Activated effector memory CD4-positive, alpha-beta T cell treated with anti-CD3 and anti-CD28 coated beads, Interleukin-2, amount 50 U/mL, for 16 hours (primary cell): Measurements from ENCODE around the gene TMEM72.

Source experiments
- DNase-seq: peaks from one replicate; pipeline ENCODE4 v3.0.0-alpha.2; 2020

TMEM72 gene

DNA sequence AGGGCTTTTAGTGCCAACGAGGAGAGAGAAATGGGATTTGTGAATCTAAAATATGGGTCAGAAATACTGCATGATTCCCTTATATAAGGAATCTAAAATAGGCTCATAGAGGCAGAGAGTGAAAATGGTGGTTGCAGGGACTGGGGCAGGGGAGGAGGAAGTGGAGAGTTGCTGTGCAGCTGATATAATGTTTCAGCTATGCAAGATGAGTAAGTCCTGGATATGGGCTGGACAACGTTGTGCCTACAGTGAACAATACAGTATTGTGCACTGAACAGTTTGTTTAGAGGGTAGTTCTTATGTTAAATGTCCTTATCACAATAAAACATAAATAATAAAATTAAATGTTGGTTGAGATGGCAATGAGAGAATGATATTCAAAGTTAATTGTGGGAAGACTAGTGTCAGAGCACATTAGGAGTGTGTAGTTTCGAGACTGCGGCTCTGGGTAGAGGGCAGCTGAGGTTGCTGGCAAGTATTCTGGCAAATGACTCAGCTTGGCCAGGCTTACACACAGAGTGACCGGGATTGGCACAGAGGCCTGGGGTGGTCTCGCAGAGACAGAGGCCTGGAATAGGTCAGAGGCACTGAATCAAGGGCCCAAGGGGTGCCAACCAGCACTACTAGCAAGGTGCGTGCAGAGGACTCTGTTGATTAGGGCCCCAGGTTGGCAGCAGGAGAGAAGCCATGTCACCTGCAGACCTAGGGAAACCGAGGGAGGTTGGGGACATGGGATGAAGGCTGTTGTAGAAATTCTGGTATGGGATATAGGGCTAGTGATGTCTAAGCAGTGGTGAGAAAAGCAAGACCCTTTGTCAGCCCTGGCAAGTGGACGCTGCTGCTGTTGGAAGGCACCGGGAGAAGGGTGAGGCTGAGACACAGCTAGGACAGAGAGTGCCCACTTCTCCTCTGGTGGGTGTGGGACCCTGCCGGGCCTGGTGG is 70.3 kb downstream of the TMEM72 start:
- no peak for DNase-seq

DNA sequence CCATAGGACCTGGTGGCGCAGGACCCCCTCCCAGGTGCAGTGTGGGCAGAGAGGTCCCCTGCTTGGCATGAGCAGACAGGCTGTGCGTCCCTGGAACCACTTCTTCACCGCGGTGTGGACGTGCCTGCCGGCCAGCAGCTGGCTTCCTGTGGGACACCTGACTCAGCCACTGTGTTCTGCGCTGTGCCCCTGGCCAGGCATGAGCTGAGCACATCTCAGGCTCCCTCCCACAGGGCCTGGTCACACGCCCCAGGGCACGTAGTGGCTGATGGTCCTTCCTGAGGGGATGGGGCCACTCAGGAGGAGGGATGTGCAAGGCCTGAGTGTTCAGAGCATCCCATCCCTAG is 71.0 kb downstream of the TMEM72 start:
- DNase-seq: no peak

DNA sequence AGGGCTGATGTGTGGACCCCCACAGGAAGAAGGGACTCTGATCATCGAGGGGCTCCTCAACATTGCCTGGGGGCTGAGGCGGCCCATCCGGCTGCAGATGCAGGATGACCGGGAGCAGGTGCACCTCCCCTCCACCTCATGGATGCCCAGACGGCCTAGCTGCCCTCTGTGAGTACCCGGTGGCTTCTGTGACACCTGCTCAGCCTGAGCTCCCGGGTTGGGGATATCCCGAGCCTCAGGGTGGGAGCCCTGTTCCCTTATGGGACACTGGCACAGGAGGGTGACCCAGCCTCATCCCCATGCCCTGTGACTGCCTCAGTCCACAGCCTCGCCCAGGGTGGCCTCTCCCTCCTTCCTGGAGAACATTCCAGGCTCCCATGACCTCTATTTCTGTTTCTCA is 71.4 kb downstream of the TMEM72 start:
- no peak for DNase-seq

DNA sequence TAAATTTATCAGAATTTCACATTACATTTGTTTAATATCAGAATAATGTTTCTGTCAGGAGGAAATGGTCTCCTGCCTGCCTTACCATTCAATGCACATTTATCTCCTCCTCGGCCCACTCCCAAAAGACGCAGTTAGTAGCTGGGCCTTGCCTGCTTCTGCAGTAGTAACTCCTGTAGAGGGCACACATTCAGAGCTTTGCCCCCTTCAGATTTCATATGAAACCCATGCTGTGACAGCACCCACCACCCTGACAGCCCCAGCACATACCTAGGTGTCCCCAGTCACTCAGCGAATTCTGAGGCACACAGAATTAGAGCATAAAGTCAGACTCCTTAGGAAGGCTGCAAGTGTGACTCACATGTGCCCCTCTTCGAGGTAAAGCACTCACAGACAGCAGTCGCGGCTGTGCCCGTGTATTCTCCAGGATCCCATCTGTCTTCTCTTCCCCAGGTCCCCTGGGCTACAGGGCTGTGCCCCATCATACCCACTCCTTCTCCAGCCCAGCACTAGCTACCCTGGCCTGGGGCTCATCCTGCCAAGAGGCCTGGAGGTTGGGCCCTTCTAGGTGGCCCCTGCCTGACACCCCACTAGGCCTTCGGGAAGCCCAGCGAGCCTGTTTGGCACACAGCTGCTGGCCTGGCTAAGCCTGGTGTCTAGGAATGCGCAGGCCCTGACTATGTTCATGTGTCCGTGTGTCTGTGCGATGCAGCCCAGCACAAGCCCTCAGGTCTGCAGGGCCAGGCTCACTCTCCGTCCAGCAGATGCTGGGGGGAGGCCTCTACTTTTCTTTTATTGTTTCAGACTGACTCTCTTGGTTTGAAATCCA is 72.1 kb downstream of the TMEM72 start:
- DNase-seq: no peak

GRCh38 chr10:44983895-44984278 is 72.8 kb downstream of the TMEM72 start:
- DNase-seq: no peak

DNA sequence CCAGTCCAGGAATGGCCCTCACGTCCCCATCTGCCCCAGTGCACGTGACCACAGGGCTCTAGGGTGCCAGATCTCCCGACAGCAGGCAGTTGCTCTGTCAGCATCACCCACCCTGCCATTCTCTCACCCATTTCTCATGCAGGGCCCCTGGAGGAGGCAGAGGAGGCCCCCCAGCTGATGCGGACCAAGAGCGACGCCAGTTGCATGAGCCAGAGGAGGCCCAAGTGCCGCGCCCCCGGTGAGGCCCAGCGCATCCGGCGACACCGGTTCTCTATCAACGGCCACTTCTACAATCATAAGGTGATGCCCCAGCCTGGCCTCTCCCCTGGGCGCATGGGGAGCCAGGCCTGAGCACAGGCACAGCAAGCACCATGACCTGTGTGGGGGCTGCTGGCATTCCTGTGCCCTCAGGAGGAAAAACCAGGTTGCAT is 73.5 kb downstream of the TMEM72 start:
- no peak for DNase-seq

- DNase-seq: no peak
Measured at GRCh38 chr10:44985175-44985681, 74.1 kb downstream of the TMEM72 start.

- no peak for DNase-seq
Measured at GRCh38 chr10:44986179-44986578, 75.0 kb downstream of the TMEM72 start.
